CD4-positive, alpha-beta T cell treated with Interleukin-10 for 1 hour (primary cell): ENCODE results near the gene CFAP97D2.
A peak's percentile ranks its signal among the peaks of the same experiment; 100 is the strongest.
"Not testable (repeated sequence)": the region's sequence is repeated elsewhere in the genome, so short reads cannot be mapped to it uniquely, and the experiment has no call there.

Experiments
- DNase-seq: peaks from one replicate; pipeline ENCODE4 v3.0.0-alpha.2; 2020

Gene CFAP97D2

DNA sequence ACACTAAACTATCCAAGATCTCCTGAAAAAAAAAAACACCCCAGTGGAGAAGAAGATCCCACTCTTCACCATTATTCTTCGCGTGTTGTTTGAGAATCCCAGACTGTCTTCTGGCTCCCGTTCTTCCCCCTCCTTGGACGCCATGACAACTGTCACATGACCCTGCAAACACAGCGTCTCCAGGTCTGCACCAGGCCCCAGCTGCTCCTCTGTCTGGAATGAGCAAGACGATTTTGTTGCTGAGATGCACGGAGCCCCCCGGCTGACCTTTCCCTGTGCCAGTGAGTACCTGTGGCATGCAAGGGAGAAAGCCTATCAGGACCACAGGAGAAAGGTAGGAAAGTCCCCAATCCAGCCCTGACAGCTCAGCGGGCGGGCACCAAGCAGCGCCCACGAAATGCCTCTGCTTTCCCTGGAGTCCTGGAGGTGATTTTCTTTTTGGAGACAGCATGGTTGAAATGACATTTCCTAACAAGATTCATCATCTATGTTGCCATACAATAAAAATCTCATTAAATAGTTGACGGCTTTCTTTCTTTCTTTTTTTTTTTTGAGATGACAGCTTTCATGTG, at the start of gene CFAP97D2:
Gene CFAP97D2, plus strand, starts transcription at position 171 of the 572 bp plus-strand sequence. Its CDS starts 74 bp downstream, at position 245.
- no peak for DNase-seq

DNA sequence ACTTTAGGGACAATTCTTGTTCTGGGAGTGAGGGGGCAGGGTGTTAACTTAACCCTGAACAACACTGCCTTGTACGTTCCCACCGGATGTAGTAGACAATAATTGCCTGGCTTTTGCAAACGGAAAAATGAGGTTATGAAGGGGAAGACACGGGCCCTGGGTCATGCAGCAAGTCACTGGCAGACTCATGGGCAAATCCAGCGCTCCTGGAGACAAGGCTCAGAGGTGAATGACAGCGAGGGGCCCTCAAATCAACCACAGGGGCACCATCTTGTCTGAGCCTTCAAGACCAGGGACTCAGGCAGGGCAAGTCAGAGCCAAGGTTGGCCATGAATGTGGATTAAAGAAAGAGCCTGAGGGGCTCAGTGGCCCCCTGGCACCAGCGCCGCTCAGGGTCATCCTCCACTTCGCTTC, 49.4 kb upstream of the CFAP97D2 start:
- peak; percentile 35 for DNase-seq

DNA sequence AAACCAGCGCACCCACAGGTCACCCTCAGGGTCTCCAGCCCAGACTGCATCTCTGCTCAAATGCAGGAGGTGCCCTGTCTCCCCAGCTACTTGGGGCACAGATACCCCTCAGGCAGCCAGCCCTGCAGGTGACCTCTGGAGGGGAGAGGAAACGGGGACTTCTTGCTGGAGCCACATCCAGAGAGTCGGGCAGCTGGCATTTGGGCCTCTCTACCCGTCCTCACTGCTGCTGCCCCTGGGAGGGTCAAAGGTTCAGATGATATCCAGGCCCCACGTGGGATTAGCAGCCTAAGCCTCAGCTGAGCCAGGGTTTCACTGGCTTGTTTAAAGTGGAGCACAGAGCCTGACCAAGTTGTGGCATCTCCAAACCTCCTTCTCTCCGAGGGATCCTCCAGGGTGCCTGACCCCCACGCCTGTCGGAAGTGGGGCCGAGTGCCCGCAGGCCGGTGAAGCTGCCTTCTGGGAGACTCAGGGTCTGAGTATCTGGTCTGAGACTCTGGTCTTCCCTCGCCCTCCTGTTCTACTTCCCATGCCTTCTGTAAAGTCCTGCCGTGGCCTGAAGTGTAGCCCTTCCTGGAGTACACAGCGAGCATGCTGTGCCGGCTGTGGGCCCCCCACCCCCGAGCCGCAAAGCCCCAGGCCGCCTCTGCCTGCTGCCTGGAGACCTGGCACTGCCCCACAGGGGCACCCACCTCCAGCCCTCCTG, 48.8 kb upstream of the CFAP97D2 start:
- DNase-seq, result no peak

DNA sequence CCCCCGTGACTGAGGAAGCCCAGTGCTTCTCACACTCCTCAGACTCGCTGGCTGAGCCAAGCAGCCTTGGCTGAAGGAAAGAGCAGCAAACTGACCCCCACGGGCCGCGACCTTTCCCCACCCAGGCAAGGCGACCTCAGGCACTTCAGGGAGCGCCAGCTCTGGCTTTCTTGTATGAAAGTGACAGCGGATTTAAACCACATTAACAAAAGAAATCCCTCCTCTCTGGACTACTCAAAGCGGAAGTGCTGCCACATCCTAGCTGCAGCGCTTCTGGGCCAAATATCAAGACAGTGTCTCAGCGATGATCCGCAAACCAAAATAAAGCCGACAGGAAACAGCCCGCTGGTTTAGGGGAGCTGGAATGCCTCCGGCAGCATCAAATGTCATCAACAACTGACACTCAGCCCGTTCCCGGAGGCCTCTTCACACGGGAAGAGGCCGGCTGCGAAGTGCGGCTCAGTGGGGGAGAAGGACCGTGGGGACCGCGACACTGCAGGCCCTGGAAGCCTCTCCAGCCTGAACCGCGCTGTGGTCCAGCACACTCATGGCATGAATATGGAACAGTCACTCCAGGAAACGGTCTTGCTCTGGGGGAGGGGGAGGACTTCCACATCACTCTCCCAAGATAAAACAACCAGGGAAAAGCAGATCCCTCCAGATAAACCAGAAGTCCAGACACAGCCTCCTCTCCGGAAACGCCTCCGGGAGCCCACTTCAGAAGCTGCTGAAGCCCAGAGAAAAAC, 48.0 kb upstream of the CFAP97D2 start:
- peak; percentile 72 for DNase-seq

DNA sequence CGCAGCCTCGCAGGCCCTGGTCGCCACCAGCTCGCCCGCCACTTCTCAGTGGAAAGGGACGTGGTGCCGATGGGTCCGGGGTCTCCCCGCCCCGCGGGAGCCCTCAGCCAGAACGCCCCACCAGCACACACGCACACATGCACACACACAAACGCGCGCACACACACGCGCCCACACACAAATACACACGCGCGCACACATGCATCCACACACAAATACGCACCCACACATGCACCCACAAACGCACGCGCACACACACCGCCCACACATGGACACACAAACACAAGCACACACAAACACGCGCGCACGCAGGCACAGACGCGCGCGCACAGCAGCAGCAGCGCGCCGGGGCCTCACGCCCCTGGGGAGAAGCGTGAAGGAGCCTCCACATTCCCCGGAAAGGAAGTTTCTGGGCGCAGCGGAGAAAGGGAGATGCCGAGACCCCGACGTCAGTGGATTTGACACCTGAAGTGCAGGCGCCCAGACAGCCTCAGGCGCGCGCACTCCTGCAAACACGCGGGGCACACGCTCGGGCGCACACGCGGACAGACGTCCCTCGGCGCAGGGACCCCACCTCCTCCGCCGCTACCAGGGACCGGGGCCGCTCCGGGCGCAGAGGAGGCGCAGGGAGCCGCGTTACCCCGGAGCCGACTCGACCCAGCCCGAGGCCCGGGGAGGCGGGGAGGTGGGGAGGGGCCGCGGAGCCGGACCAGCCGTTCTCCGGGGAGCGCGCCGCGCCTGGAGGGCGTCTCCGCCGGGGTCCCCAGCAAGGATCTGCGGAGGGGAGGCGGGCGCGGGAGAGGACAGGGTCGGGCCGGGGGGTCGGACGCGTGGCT, 47.3 kb upstream of the CFAP97D2 start:
- DNase-seq, result peak; percentile 37

DNA sequence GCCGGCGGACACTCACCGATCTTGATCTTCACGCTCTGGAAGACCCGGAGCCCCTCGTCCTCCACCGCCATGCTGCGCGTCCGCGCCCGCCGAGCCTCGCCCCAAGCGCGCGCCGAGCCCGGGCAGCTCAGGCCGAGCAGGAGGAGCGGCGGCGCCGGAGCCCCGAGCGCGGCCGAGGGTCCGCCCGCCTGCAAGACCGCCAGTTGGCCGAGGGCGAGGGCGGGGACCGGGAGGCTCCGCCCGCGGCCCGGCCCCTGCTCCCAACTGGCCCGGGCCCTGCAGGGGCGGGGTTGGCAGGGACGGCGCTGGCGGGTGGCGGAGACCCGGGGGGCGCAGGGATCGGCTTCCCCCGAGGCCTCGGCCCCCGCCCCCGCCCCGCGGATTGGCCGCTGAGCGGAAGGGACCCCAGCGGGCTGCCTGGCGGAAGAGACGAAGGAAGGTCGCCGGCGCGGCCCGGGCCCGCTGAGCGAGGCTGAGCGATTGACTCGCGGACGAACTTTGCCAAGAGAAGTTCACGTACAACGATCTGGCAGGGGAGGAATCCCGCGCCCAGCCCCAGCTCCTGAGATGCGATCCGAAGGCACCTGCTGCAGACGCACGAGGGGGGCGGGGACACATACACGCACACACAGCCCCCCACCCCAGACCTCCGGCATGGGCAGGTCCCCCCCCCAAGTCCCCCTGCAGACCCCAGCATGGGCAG, 46.5 kb upstream of the CFAP97D2 start, which contains the start of gene RASA3:
Gene RASA3, minus strand, starts transcription at position 205 of the 703 bp plus-strand sequence. Its CDS starts 134 bp downstream, at position 71.
- peak; percentile 69 for DNase-seq

DNA sequence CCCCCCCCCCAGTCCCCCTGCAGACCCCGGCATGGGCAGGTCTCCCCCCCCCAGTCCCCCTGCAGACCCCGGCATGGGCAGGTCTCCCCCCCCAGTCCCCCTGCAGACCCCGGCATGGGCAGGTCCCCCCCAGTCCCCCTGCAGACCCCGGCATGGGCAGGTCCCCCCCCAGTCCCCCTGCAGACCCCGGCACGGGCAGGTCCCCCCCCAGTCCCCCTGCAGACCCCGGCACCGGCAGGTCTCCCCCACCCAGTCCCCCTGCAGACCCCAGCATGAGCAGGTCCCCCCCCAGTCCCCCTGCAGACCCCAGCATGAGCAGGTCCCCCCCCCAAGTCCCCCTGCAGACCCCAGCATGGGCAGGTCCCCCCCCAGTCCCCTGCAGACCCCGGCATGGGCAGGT, 45.9 kb upstream of the CFAP97D2 start:
- not testable (repeated sequence) for DNase-seq

DNA sequence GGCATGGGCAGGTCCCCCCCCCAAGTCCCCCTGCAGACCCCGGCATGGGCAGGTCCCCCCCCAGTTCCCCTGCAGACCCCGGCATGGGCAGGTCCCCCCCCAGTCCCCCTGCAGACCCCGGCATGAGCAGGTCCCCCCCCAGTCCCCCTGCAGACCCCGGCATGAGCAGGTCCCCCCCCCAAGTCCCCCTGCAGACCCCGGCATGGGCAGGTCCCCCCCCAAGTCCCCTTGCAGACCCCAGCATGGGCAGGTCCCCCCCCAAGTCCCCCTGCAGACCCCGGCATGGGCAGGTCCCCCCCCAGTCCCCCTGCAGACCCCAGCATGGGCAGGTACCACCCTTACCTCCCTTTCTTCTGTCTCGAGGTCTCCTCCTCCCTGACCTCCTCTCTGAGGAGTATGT, 45.5 kb upstream of the CFAP97D2 start:
- DNase-seq, result not testable (repeated sequence)

DNA sequence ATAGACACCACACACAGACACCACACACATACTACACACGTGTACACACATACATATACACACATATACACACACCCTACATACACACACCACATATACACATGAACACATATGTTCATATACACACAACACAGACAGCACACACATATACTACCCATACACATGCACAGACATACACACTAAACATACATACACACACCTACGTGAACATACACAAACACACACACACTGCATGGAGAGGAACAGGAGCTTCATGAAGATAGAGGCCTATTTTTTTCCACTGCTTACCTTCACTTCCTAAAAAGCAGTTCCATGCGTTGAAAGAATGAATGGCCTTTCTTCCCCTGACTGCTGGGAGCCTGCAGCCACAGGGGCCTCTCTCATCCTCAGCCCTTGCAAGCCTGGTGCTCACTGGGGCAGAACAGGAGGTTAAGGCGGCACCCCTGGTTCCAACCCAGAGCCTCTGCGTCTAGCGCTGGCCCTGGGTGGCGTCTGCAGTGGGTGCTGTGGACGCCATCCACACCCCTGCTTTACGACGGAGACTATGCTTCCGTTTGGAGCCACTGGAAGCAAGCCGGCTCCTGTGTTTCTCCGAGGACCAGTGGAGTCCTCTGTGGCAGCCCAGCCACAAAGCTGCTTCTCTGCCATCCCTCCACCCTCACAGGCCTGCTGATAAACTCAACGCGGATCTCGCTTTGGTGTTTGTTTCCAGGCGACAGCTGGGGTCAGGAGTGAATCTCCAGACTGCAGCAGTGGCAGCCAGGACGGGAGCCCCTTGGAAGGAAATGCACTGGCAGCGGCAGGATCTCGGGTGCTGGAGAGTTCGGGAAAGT, 44.7 kb upstream of the CFAP97D2 start:
- peak; percentile 38 for DNase-seq

DNA sequence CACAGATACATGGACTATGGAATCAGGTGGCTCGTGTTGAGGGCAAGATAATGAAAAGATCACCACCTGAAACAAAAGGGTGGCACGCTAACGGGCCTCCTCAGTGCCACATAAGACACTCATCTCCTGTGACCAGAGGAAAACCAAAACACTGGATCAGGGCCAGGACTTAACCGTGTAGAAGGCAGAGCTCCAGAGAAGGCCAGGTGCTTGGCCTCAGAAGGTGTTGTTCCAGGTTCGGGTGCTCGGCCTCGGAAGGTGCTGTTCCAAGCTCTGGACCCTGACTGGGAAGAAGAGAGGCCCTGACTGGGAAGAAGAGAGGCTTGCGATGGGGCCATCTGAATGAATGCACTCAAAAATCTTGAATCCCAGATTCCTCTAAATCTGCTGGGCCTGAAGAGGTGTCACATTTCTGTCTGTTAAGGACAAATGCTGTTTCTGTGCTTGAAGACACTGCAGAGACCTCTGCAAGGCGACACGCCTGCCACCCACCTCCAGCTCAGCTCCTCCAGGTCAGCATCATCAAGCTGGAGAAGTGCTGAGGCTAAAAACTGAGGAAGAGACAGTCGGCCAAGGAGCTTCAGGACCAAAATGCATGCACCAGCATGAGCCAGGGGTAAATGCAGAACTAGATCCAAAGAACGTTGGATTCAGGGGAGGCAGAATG, 44.0 kb upstream of the CFAP97D2 start:
- DNase-seq, result no peak

DNA sequence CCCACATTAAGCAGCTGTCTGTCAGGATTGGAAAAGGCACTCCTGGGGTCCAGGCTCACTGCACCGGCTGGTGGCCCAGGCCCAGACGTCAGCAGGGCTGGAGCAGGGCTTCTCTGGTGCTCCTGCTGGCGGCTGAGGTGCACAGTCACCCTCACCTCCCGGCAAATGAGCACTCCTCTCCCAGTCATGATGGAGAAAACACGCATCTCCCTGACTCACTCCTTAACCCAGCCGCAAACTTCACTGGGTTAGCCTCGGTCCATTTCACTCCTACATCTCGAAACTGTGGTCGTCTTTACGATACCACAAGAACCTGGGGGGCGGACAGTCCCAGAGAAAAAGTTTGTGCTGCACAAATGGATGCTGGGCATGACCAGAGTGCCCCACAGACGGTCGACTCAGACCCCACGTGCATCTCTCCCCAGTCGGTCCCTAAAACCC, 43.3 kb upstream of the CFAP97D2 start:
- no peak for DNase-seq

DNA sequence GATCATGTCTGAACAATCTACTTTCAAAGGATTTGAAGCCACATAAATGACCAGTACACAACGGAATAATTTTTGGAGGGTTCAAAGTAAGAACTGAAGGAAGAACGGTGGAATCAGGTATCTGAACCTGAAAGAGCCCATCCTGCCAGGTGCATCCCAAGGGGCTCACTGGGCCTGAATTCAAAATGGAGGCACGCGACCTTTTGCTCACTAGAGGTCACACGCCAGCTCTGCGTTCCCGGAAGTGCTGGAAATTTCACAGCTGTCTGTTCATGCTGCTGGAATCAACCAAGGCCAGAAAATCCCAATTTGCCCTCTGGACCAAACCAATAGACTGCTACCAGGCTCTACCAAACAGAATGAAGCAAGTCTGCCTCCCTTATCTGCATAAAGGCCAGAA, 42.5 kb upstream of the CFAP97D2 start:
- DNase-seq, result no peak

DNA sequence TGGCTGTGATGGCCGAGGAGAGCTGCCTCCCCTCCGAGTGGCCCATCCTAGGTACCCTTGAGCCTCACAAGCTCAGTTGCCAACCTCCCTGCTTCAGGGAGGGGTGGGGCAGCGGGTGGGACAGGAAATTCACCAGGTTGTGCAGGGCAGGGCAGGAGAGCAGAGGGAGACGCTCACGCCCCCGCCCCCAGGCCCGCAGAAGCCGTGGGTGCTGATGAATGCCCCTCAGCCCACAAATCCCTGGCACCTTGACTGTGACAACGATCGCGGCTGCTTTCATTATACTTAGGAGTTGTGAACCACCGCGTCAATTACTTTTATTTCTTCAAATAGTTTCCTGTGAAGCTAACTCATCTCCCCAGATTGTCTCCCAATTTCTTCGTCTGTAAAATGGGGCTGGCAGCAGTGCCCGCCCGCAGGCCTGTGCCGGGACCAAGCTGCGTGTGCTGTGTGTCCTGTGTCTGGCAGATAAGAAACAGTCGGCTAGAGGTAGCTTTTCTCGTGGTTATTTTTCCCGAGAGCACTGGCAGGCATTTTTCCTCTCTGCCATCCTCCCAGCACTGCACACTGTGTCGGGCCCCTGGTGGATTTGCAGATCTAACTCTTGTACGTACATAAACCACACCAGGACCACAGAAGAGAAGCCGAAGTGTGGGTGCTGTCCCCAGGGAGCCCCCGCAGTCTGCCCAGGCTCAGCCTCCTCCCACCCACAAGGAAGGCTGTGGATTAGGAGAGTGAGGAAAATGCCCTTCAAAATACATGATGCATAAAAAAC, 38.7 kb upstream of the CFAP97D2 start:
- peak; percentile 63 for DNase-seq

DNA sequence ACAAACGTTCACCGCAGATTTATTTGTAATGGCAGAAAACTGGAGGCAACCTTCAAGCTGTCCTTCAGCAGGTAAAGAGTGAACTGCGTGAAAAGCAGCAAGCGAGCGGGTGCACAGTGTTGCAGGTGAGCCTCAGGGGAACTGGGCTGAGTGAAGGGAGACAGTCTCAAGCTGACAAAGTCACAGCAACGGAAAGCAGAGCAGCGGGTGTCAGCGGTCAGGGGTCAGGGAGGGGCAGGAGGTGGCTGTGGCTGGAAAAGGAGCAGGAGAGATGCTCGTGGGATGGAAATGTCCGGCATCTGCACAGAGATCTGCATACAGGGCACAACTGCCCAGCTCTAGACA, 38.2 kb upstream of the CFAP97D2 start:
- peak; percentile 49 for DNase-seq

DNA sequence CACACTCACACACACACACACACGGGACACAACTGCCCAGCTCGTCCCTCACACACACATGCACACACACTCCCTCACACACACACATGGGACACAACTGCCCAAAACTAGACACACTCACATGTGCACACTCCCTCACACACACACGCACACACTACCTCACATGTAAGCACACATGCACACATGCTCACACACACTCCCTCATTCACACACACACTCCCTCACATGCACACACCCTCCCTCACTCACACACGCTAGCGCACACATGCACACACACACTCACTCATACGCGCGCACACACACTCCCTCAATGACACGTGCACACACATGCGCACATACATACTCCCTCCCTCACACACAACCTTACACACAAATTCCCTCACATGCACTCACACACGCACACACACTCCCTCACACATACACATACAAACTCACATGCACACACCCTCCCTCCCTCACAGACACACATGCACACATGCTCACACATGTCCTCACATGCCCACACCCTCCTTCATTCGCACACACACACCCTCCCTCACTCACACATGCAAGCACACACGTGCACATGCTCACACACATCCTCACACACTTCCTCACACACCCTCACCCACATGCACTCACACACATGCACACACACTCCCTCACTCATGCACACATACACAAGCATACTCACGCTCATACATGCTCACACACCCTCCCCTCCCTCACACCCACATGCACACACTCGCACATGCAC, 37.6 kb upstream of the CFAP97D2 start:
- no peak for DNase-seq

DNA sequence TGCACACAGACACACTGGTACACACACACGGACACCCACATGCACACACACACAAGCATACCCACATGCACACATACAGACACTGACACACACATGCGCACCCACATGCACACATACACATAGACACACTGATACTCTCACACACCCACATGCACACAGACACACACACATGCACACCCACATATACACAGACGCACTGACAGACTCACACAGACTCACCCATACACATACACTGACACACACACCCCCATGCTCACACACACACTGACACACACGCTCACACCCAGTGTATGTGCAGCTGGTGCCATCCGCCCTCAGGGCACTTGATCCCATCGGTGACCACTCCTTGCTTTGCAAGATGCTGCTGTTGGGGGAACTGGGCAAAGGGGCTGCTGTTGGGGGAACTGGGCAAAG, 36.9 kb upstream of the CFAP97D2 start:
- DNase-seq, result peak; percentile 38

DNA sequence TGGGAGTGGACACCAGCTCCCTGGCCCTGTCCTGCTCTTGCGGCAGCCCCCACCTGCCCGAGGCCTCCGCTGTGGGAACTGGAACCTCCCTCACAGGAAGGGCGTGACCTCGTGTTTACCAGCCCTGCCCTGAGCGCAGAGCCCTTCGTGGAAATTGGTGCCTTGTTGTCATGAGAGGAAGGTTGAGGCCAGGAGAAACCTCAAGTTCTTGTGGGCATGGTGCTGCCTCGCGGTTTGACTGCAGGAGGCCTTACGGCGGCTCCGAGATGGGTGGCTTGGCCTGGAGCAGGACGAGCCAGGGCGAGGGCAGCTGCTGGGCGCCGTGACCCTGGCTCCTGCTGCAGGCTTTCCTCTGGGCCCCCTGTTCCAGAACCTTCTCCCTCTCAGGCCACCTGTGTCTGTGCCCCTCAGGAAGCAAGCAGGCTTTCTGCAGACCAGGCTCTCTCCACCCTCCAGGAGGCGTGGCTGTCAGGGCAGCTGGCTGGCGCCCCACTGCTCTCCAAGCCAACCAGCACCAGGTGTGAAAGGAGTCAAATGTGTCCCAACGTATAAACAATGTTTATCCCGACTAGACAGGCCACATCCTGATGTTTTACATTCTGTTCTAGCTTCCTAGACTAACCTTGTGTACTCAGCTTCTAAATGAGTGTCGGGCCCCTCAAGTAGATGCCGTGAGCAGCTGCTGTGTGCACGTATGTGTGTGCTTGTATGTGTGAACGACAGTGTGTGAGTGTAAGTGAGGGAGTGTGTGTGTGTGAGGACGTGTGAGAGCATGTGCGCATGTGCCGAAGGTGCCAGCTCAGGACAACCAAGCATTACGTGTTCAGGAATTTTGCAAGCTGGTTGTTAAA, 36.2 kb upstream of the CFAP97D2 start:
- DNase-seq, result peak; percentile 88
